Measurements from ENCODE around the gene CYTL1. TPM values are rescaled to one million over a fixed set of nuclear protein-coding genes. Genes with fewer than 3 reads are reported as not detected.
"Not testable (repeated sequence)": the region's sequence is repeated elsewhere in the genome, so short reads cannot be mapped to it uniquely, and the experiment has no call there.

Gene CYTL1, protein sequence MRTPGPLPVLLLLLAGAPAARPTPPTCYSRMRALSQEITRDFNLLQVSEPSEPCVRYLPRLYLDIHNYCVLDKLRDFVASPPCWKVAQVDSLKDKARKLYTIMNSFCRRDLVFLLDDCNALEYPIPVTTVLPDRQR
- 1 to 10 TPM in 1 of 2 donors, under 1 TPM in 1; 0.57 to 1.6 TPM for polyA plus RNA-seq

DNA sequence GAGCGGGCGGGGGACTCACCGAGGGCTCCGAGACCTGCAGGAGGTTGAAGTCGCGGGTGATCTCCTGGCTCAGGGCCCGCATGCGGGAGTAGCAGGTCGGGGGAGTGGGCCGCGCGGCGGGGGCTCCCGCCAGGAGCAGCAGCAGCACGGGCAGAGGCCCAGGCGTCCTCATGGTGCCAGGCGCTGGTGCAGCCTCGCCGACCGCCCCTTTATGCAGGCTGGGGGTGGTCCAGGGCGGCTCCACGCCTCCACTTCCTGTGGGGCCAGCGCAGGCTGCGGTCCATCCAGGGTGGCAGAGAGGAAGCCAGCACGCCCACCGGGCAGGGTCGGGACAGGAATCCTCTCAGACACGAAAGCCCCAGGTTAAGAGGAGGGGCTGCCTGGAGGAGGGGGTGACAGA lies at the start of gene CYTL1:
Gene CYTL1, minus strand, starts transcription at position 185 of the 400 bp plus-strand sequence. Its CDS starts 13 bp downstream, at position 172.
- no peak within 1 kb of the TSS for H3K4me3 ChIP-seq (ENCODE audit: low read depth in 1 of 2, low read length in 2 of 2)
- H3K27me3 ChIP-seq (ENCODE audit: control insufficient read depth in 1 of 2, insufficient read depth in 2 of 2, low read length in 2 of 2): peaks cover 4 to 5% of the 10 kb centered on the region in 2 donors
- 3 to 9% methylated on average over 27 to 28 of the region's 28 CpGs for WGBS, 2 donors
- H3K36me3 ChIP-seq (ENCODE audit: control insufficient read depth in 2 of 2, insufficient read depth in 2 of 2, low read length in 1 of 2): no peaks in the 10 kb centered on the region
- H3K4me1 ChIP-seq (ENCODE audit: control insufficient read depth in 2 of 2, insufficient read depth in 2 of 2, low read length in 1 of 2): no peaks in the 10 kb centered on the region
- H3K9me3 ChIP-seq (ENCODE audit: control insufficient read depth in 2 of 2, insufficient read depth in 1 of 2, low read depth in 1 of 2, low read length in 1 of 2): no peaks in the 10 kb centered on the region
- no peak within 1 kb of the TSS for H3K27ac ChIP-seq (ENCODE audit: low read depth in 2 of 2, low read length in 1 of 2)

DNA sequence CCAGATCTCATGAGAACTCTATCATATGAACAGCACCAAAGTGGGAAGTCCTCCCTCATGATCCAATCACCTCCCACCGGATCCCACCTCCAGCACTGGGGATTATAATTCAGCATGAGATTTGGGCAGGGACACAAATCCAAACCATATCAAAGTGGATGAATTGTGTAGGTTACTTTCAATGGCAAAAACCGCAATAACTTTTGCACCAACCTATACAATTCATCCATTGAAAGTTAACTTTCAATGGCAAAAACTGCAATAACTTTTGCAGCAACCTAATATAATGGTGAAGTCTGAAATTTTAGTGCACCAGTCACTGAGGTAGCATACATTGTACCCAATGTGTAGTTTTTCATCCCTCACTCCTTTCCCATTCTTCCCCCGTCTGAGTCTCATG lies 48.6 kb upstream of the CYTL1 start:
- 89 to 96% methylated on average over 3 of the region's 3 CpGs for WGBS, 2 donors
- Histone ChIP-seq H3K36me3 (ENCODE audit: control insufficient read depth in 2 of 2, insufficient read depth in 2 of 2, low read length in 1 of 2) (no peaks in the 10 kb centered on the region), H3K27ac (ENCODE audit: low read depth in 2 of 2, low read length in 1 of 2) (no peak overlapping the region), H3K9me3 (ENCODE audit: control insufficient read depth in 2 of 2, insufficient read depth in 1 of 2, low read depth in 1 of 2, low read length in 1 of 2) (no peaks in the 10 kb centered on the region), H3K4me1 (ENCODE audit: control insufficient read depth in 2 of 2, insufficient read depth in 2 of 2, low read length in 1 of 2) (no peaks in the 10 kb centered on the region), H3K4me3 (ENCODE audit: low read depth in 1 of 2, low read length in 2 of 2) (no peak overlapping the region), H3K27me3 (ENCODE audit: control insufficient read depth in 1 of 2, insufficient read depth in 2 of 2, low read length in 2 of 2) (no peaks in the 10 kb centered on the region)

DNA sequence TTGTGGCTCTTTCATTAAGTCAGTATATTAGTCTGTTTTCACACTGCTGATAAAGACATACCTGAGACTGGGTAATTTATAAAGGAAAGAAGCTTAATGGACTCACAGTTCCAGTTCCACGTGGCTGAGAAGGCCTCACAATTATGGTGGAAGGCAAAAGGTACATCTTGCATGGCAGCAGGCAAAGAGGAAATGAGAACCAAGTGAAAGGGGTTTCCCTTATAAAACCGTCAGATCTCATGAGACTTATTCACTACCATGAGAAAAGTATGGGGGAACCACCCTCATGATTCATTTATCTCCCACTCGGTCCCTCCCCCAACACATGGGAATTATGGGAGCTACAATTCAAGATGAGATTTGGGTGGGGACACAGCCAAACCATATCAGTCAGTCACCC lies 47.7 kb upstream of the CYTL1 start:
- H3K4me3 ChIP-seq (ENCODE audit: low read depth in 1 of 2, low read length in 2 of 2); H3K4me1 ChIP-seq (ENCODE audit: control insufficient read depth in 2 of 2, insufficient read depth in 2 of 2, low read length in 1 of 2); H3K9me3 ChIP-seq (ENCODE audit: control insufficient read depth in 2 of 2, insufficient read depth in 1 of 2, low read depth in 1 of 2, low read length in 1 of 2); H3K36me3 ChIP-seq (ENCODE audit: control insufficient read depth in 2 of 2, insufficient read depth in 2 of 2, low read length in 1 of 2); H3K27ac ChIP-seq (ENCODE audit: low read depth in 2 of 2, low read length in 1 of 2); H3K27me3 ChIP-seq (ENCODE audit: control insufficient read depth in 1 of 2, insufficient read depth in 2 of 2, low read length in 2 of 2): not testable (repeated sequence)
- 71 to 74% methylated on average over 3 of the region's 3 CpGs for WGBS, 2 donors

DNA sequence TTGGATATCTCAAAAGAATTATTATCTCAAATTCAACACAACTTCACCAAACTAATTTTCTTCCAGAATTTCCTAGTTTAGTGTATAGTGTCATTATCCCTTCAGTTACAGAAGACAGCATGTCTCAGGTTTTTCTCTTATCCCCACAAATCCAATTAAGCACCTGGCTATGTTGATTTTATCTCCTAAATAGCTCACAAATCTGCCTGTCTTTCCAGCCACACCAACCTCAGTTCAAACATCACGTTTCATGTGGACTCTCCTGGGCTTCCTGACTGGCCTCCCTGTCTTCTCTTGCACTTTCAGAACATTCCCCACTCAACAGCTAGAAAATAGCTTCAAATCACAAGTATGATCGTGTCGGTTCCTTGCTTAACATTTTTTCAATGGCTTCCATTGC lies 46.8 kb upstream of the CYTL1 start:
- H3K9me3 ChIP-seq (ENCODE audit: control insufficient read depth in 2 of 2, insufficient read depth in 1 of 2, low read depth in 1 of 2, low read length in 1 of 2): no peaks in the 10 kb centered on the region
- no peaks in the 10 kb centered on the region for H3K4me1 ChIP-seq (ENCODE audit: control insufficient read depth in 2 of 2, insufficient read depth in 2 of 2, low read length in 1 of 2)
- no peak overlapping the region for H3K4me3 ChIP-seq (ENCODE audit: low read depth in 1 of 2, low read length in 2 of 2)
- no peaks in the 10 kb centered on the region for H3K27me3 ChIP-seq (ENCODE audit: control insufficient read depth in 1 of 2, insufficient read depth in 2 of 2, low read length in 2 of 2)
- no peak overlapping the region for H3K27ac ChIP-seq (ENCODE audit: low read depth in 2 of 2, low read length in 1 of 2)
- H3K36me3 ChIP-seq (ENCODE audit: control insufficient read depth in 2 of 2, insufficient read depth in 2 of 2, low read length in 1 of 2): no peaks in the 10 kb centered on the region
- WGBS, 2 donors: 70 to 73% methylated on average over 3 of the region's 3 CpGs

DNA sequence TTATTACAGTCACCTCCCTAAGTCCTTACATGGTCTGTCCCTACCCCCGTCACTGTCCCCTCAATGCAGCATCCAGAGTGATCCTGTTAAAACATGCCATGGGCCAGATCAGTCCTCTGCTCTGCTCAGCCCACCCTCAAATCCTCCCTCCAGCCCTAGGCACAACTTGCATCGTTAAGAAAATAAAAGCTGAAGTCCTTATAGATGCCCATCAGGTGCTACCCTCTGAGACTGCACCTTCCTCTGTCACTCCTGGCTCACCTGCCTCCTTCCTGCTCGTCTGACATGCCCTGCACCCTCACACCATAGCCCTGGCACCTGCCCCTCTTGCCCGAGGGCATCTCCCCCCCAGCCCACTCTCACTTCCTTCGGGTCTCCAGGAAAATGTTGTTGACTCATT lies 36.2 kb upstream of the CYTL1 start:
- 51 to 62% methylated on average over 5 of the region's 5 CpGs for WGBS, 2 donors

DNA sequence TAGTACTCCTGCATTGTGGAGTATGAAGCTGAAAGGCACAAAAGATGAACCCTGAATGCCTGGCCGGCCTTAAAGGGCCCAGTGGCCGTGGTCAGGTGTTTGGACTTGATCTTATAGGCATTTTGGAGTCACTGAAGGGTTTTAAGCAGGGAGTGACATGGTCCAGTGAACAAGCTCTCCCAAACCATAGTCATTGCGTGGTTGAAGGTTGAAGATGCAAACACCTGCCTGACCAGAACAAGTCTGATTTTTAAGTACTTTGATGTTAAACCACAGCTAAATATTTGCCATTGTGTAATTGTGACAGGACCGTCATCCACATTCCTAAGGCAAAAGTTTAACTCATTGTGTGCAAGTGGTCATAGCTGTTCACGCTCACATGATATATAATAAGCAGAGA lies 35.3 kb upstream of the CYTL1 start:
- H3K27ac ChIP-seq (ENCODE audit: low read depth in 2 of 2, low read length in 1 of 2): no peak overlapping the region
- 54 to 56% methylated on average over 5 of the region's 5 CpGs for WGBS, 2 donors
- no peaks in the 10 kb centered on the region for H3K4me1 ChIP-seq (ENCODE audit: control insufficient read depth in 2 of 2, insufficient read depth in 2 of 2, low read length in 1 of 2)
- H3K36me3 ChIP-seq (ENCODE audit: control insufficient read depth in 2 of 2, insufficient read depth in 2 of 2, low read length in 1 of 2): no peaks in the 10 kb centered on the region
- H3K4me3 ChIP-seq (ENCODE audit: low read depth in 1 of 2, low read length in 2 of 2): no peak overlapping the region
- no peaks in the 10 kb centered on the region for H3K9me3 ChIP-seq (ENCODE audit: control insufficient read depth in 2 of 2, insufficient read depth in 1 of 2, low read depth in 1 of 2, low read length in 1 of 2)
- H3K27me3 ChIP-seq (ENCODE audit: control insufficient read depth in 1 of 2, insufficient read depth in 2 of 2, low read length in 2 of 2): peaks cover 0 to 3% of the 10 kb centered on the region in 2 donors

More for the DNA sequence above, 36.2 kb upstream of the CYTL1 start:
- Histone ChIP-seq H3K36me3 (ENCODE audit: control insufficient read depth in 2 of 2, insufficient read depth in 2 of 2, low read length in 1 of 2) (no peaks in the 10 kb centered on the region), H3K27me3 (ENCODE audit: control insufficient read depth in 1 of 2, insufficient read depth in 2 of 2, low read length in 2 of 2) (peaks cover 0 to 3% of the 10 kb centered on the region in 2 donors), H3K27ac (ENCODE audit: low read depth in 2 of 2, low read length in 1 of 2) (no peak overlapping the region), H3K4me1 (ENCODE audit: control insufficient read depth in 2 of 2, insufficient read depth in 2 of 2, low read length in 1 of 2) (no peaks in the 10 kb centered on the region), H3K4me3 (ENCODE audit: low read depth in 1 of 2, low read length in 2 of 2) (no peak overlapping the region), H3K9me3 (ENCODE audit: control insufficient read depth in 2 of 2, insufficient read depth in 1 of 2, low read depth in 1 of 2, low read length in 1 of 2) (no peaks in the 10 kb centered on the region)

DNA sequence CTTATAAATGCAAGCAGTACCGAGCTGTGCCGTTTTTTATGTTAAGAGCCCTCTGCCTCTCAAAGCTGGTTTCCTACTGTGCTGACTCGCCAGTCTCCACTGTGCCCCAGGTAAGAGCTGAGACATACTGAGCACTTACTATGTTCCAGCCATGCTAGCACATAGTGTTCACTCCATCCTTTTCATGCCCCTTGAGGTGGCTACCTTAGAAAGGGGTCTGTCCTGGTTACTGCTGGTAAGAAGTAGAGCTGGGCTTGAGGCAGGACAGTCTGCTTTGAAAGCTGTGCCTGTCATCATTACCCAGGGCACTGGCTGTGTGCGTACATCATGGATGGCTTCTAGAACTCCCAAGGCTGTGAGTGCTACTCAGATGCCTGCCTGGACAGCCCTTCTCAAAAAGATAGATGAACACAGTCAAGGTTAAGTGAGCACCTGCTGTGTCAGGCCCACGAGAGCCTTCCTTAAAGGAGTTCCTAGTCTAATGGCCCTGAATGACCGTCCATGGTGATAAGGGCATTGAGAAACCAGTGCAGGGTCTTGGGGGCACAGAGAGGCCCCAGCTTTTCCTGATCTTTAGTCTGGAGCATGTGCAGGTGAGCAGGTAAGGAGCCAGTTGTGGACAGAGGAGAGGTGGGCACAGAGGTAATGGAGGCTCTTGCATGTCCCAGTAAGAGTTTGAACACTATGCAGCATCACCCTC lies 33.6 kb upstream of the CYTL1 start:
- Histone ChIP-seq H3K4me1 (ENCODE audit: control insufficient read depth in 2 of 2, insufficient read depth in 2 of 2, low read length in 1 of 2) (no peaks in the 10 kb centered on the region), H3K4me3 (ENCODE audit: low read depth in 1 of 2, low read length in 2 of 2) (no peak overlapping the region), H3K27ac (ENCODE audit: low read depth in 2 of 2, low read length in 1 of 2) (no peak overlapping the region), H3K9me3 (ENCODE audit: control insufficient read depth in 2 of 2, insufficient read depth in 1 of 2, low read depth in 1 of 2, low read length in 1 of 2) (no peaks in the 10 kb centered on the region), H3K36me3 (ENCODE audit: control insufficient read depth in 2 of 2, insufficient read depth in 2 of 2, low read length in 1 of 2) (no peaks in the 10 kb centered on the region), H3K27me3 (ENCODE audit: control insufficient read depth in 1 of 2, insufficient read depth in 2 of 2, low read length in 2 of 2) (peaks cover 0 to 3% of the 10 kb centered on the region in 2 donors)
- WGBS, 2 donors: 66 to 67% methylated on average over 6 of the region's 6 CpGs

DNA sequence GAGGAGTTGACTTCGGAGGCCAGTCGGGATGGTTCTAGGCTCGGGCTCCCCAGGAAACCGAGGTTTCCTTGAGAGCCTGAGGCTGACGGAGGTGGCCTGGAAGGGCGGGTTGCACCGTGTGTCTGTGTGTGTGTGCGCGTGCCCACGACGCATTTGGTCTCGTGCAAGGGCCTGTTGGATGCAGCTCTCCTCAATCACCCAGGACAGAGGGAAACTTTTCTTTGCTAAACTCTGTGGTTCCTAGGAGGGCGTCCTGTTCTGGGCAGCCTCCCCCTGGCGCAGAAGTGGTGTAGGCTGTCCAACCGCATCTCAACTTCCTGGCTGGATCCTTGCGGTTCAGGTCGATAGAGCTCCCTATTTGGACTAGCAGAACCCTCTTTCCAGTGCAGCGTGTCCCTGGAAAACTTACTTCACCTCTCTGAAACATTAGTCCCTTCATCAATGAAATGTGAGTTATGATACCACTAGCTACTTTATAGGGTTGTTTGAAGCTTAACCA lies 33.0 kb upstream of the CYTL1 start:
- Histone ChIP-seq H3K4me3 (ENCODE audit: low read depth in 1 of 2, low read length in 2 of 2) (no peak overlapping the region), H3K9me3 (ENCODE audit: control insufficient read depth in 2 of 2, insufficient read depth in 1 of 2, low read depth in 1 of 2, low read length in 1 of 2) (no peaks in the 10 kb centered on the region), H3K4me1 (ENCODE audit: control insufficient read depth in 2 of 2, insufficient read depth in 2 of 2, low read length in 1 of 2) (no peaks in the 10 kb centered on the region), H3K27ac (ENCODE audit: low read depth in 2 of 2, low read length in 1 of 2) (no peak overlapping the region), H3K27me3 (ENCODE audit: control insufficient read depth in 1 of 2, insufficient read depth in 2 of 2, low read length in 2 of 2) (peaks cover 0 to 3% of the 10 kb centered on the region in 2 donors), H3K36me3 (ENCODE audit: control insufficient read depth in 2 of 2, insufficient read depth in 2 of 2, low read length in 1 of 2) (no peaks in the 10 kb centered on the region)
- WGBS, 2 donors: 18 to 25% methylated on average over 18 of the region's 18 CpGs

DNA sequence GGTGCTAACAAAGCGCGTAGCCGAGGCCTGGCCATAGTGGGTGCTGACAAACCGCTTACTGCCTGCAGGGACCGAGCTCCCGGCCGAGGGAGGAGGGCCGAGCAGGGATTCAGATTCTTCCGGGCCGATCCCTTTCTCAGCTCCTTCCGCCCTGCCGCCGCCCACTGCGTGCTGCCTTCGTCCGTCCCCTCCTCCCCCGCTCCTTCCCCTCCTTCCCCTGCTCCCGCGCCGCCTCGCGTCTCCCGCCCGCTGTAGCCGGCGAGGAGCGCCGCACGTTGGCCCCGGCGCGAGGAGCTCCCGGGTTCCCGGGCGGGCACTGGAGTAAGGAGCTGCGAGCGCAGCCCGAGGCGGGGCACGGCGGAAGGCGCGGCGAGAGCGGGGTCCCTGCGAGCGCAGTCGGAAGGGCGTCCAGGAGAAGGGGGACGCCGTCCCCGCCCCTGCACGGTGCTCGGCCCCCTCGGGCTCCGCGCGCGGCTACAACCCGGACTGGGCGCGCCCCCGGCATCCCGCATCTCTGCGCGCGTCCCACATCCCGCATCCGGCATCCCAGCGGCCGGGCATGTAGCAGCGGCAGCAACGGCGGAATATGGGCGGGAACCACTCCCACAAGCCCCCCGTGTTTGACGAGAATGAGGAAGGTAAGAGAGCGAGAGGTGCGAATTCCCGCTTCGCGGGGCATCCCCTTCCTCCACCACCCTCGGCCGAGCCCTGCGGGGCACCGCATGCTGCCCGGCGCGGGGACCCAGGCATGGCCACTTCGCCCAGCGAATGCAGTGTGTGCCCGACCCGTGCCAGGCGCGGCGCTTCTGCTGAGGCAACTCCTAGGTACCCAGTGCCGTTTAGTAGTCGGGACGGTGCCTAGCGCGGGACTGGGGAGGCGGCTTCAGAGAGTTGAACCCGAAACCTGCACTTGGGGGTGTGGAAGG lies 32.3 kb upstream of the CYTL1 start, which contains the start of gene STK32B:
Gene STK32B, plus strand, starts transcription at position 203 of the 926 bp plus-strand sequence.
- Histone ChIP-seq H3K9me3 (ENCODE audit: control insufficient read depth in 2 of 2, insufficient read depth in 1 of 2, low read depth in 1 of 2, low read length in 1 of 2) (no peaks in the 10 kb centered on the region), H3K4me3 (ENCODE audit: low read depth in 1 of 2, low read length in 2 of 2) (peak within 1 kb of the TSS; percentile 25 to 44), H3K27me3 (ENCODE audit: control insufficient read depth in 1 of 2, insufficient read depth in 2 of 2, low read length in 2 of 2) (peaks cover 0 to 3% of the 10 kb centered on the region in 2 donors), H3K27ac (ENCODE audit: low read depth in 2 of 2, low read length in 1 of 2) (no peak within 1 kb of the TSS), H3K36me3 (ENCODE audit: control insufficient read depth in 2 of 2, insufficient read depth in 2 of 2, low read length in 1 of 2) (no peaks in the 10 kb centered on the region), H3K4me1 (ENCODE audit: control insufficient read depth in 2 of 2, insufficient read depth in 2 of 2, low read length in 1 of 2) (no peaks in the 10 kb centered on the region)
- WGBS, 2 donors: 2% methylated on average over 93 to 103 of the region's 103 CpGs

Measured in esophagus (tissue), 2 donors.